GM12878 (cell line): ENCODE measurements around the gene PRR23A.

Source experiments
- CHD2 ChIP-seq: IDR thresholded peaks from 2 replicates; pipeline ENCODE4 v1.6.1; 2011; ENCODE audit warnings: low read depth, low read length, improper control_type of control experiment, borderline replicate concordance
- EZH2 ChIP-seq: IDR thresholded peaks from 2 replicates; pipeline ENCODE4 v1.6.1; 2012; ENCODE audit warnings: low read depth, mild to moderate bottlenecking, control low read depth, inconsistent platforms, low read length, borderline replicate concordance; ENCODE audit not compliant: control insufficient read depth
- NRF1 ChIP-seq: conservative IDR thresholded peaks from 2 replicates; pipeline ENCODE4 v1.6.1; 2011; ENCODE audit warnings: mild to moderate bottlenecking, low read depth, low read length, improper control_type of control experiment
- POLR2A ChIP-seq: IDR thresholded peaks from 2 replicates; pipeline ENCODE4 v1.6.1; 2011; ENCODE audit warnings: low read depth, mild to moderate bottlenecking, low read length
- RAD21 ChIP-seq: IDR thresholded peaks from 2 replicates; pipeline ENCODE4 v1.6.1; 2011; ENCODE audit warnings: mild to moderate bottlenecking, low read depth, low read length, moderate library complexity; ENCODE audit not compliant: insufficient read depth
- RAD51 ChIP-seq: fragments of 450-650 bp; IDR thresholded peaks from 2 replicates; pipeline ENCODE4 v1.6.1; 2016; ENCODE audit warnings: moderate library complexity, mild to moderate bottlenecking, inconsistent platforms
- RELA ChIP-seq: fragments of 450-650 bp; IDR thresholded peaks from 2 replicates; pipeline ENCODE4 v1.8.0; 2014; ENCODE audit warnings: borderline replicate concordance; ENCODE audit not compliant: partially characterized antibody
- ZSCAN29 ChIP-seq: fragments of 450-650 bp; IDR thresholded peaks from 2 replicates; pipeline ENCODE4 v1.6.1; 2017; ENCODE audit warnings: mild to moderate bottlenecking, moderate library complexity
- TF ChIP-seq, protein P1 (sequence below), 3 experiments: IDR thresholded peaks in 2 of 3; conservative IDR thresholded peaks in 1 of 3; 2 replicates each; pipeline ENCODE4 v1.5.1; 2011; ENCODE audit warnings: low read depth in 3 of 3, low read length in 3 of 3, mild to moderate bottlenecking in 3 of 3, control low read depth in 2 of 3, moderate library complexity in 2 of 3, inconsistent platforms in 1 of 3, mixed read lengths in 1 of 3; ENCODE audit not compliant: control insufficient read depth in 2 of 3, insufficient read depth in 1 of 3; ENCODE audit errors: extremely low read depth in 1 of 3

DNA sequence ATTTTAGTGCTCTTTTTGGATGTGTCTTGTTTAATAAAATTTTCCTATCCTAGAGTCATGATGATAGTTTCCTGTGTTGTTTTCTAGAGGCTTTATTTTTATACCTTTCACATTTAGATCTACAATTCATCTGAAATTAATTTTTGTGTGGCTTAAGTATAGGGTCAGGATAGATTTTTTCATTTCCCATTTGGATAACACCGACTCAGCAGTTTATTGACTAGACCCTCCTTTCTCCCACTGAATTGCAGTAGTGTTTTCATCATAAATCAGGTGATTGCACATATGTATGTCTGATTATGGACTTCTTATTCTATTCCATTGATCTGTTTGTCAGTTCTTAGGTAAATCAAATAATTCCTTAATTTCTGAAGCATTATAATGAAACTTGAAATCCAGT is 10.4 kb downstream of the PRR23A start:
- TF ChIP-seq, protein P1, sequence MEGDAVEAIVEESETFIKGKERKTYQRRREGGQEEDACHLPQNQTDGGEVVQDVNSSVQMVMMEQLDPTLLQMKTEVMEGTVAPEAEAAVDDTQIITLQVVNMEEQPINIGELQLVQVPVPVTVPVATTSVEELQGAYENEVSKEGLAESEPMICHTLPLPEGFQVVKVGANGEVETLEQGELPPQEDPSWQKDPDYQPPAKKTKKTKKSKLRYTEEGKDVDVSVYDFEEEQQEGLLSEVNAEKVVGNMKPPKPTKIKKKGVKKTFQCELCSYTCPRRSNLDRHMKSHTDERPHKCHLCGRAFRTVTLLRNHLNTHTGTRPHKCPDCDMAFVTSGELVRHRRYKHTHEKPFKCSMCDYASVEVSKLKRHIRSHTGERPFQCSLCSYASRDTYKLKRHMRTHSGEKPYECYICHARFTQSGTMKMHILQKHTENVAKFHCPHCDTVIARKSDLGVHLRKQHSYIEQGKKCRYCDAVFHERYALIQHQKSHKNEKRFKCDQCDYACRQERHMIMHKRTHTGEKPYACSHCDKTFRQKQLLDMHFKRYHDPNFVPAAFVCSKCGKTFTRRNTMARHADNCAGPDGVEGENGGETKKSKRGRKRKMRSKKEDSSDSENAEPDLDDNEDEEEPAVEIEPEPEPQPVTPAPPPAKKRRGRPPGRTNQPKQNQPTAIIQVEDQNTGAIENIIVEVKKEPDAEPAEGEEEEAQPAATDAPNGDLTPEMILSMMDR (IDR thresholded peaks at IDR 0.05 in 2 of 3, conservative IDR thresholded peaks at IDR 0.05 in 1 of 3; ENCODE audit: control insufficient read depth in 2 of 3, extremely low read depth in 1 of 3, insufficient read depth in 1 of 3, low read depth in 3 of 3, low read length in 3 of 3) = no peak
- TF ChIP-seq RAD51 (no peak), RELA (no peak), EZH2 (no peak), POLR2A (no peak), NRF1 (no peak), CHD2 (no peak), RAD21 (no peak), ZSCAN29 (no peak)
